H1 (cell line): ENCODE measurements around the gene FHIT. TPM values are rescaled to one million over a fixed set of nuclear protein-coding genes. Genes with fewer than 3 reads are reported as not detected.
A peak's percentile ranks its signal among the peaks of the same experiment; 100 is the strongest.

Experiments used
- CTCF ChIA-PET: fragments of 300-600 bp; sonication (Branson Sonifier 250); formaldehyde crosslinking; loops from one replicate; lab custom pipeline; 2021; ENCODE audit not compliant: partially characterized antibody; lab: Charles Lee
- POLR2A ChIA-PET: fragments of 300-600 bp; sonication (Branson Sonifier 250); formaldehyde crosslinking; loops from one replicate; lab custom pipeline; 2021; ENCODE audit warnings: inconsistent platforms; ENCODE audit not compliant: partially characterized antibody; lab: Charles Lee
- DNase-seq, 2 experiments: peaks; one replicate each; pipeline versions ENCODE4 v3.0.0 to v3.0.0-alpha.2; 2010 to 2022; ENCODE audit warnings: low spot score in 2 of 2, low read depth in 1 of 2, mixed read lengths in 1 of 2
- FAIRE-seq: peaks from 2 replicates; lab custom pipeline; 2011; peaks lifted over from hg19 to GRCh38; lab: Jason Lieb, UNC
- H2AFZ ChIP-seq: 2 replicates; pipeline ENCODE4 v1.8.1; 2012; ENCODE audit warnings: low read length, inconsistent platforms
- H2AK5ac ChIP-seq: 2 replicates; pipeline ENCODE4 v1.6.1; 2013; ENCODE audit warnings: low read depth, low read length
- H2BK120ac ChIP-seq: replicated peaks from 2 replicates; pipeline ENCODE3; 2013; ENCODE audit warnings: low read depth, low read length, inconsistent platforms
- H2BK12ac ChIP-seq: 2 replicates; pipeline ENCODE4 v1.6.1; 2013; ENCODE audit warnings: low read depth, low read length
- H2BK15ac ChIP-seq: 2 replicates; pipeline ENCODE4 v1.6.1; 2013; ENCODE audit warnings: low read length
- H2BK20ac ChIP-seq: 2 replicates; pipeline ENCODE4 v1.6.1; 2013; ENCODE audit warnings: low read length
- H2BK5ac ChIP-seq: 2 replicates; pipeline ENCODE4 v1.6.1; 2013; ENCODE audit warnings: low read depth, low read length
- H3K14ac ChIP-seq: 2 replicates; pipeline ENCODE4 v1.6.1; 2013; ENCODE audit warnings: inconsistent platforms; ENCODE audit not compliant: insufficient read length
- H3K18ac ChIP-seq: 2 replicates; pipeline ENCODE4 v1.6.1; 2013; ENCODE audit warnings: low read length; ENCODE audit errors: extremely low read depth
- H3K23ac ChIP-seq: 2 replicates; pipeline ENCODE4 v1.6.1; 2013; ENCODE audit warnings: inconsistent platforms; ENCODE audit not compliant: insufficient read length
- H3K23me2 ChIP-seq: 2 replicates; pipeline ENCODE4 v1.6.1; 2013; ENCODE audit warnings: low read depth, low read length
- H3K27ac ChIP-seq: 2 replicates; pipeline ENCODE4 v1.6.1; 2011; ENCODE audit warnings: low read depth, low read length, inconsistent platforms
- H3K27me3 ChIP-seq, 4 experiments: replicated peaks in 1 of 4; 1 replicate in 1 of 4; 2 replicates in 3 of 4; pipeline versions ENCODE4 v1.6.1 to v1.8.1; 2011 to 2013; ENCODE audit warnings: low read length in 3 of 4, mild to moderate bottlenecking in 3 of 4, inconsistent platforms in 2 of 4, mixed read lengths in 2 of 4, moderate library complexity in 1 of 4; ENCODE audit not compliant: control insufficient read depth in 3 of 4, insufficient read depth in 3 of 4; ENCODE audit errors: extremely low read depth in 1 of 4
- H3K36me3 ChIP-seq, 4 experiments: 2 replicates each; pipeline versions ENCODE4 v1.6.1 to v1.8.1; 2011 to 2013; ENCODE audit warnings: mild to moderate bottlenecking in 4 of 4, low read length in 3 of 4, moderate library complexity in 2 of 4, control low read depth in 1 of 4, inconsistent platforms in 1 of 4; ENCODE audit not compliant: insufficient read depth in 4 of 4, control insufficient read depth in 2 of 4
- H3K4ac ChIP-seq: replicated peaks from 2 replicates; pipeline ENCODE3; 2013; ENCODE audit warnings: low read length, low read depth, mixed read lengths, inconsistent platforms; ENCODE audit not compliant: insufficient read length
- H3K4me1 ChIP-seq, 4 experiments: replicated peaks in 1 of 4; 1 replicate in 1 of 4; 2 replicates in 3 of 4; pipeline versions ENCODE4 v1.6.1 to v1.8.1; 2011 to 2013; ENCODE audit warnings: low read length in 3 of 4, inconsistent platforms in 2 of 4, mixed read lengths in 1 of 4; ENCODE audit not compliant: insufficient read depth in 4 of 4, control insufficient read depth in 3 of 4
- H3K4me2 ChIP-seq, 2 experiments: 2 replicates each; pipeline versions ENCODE4 v1.6.1 to v1.8.1; 2011 to 2013; ENCODE audit warnings: low read depth in 2 of 2, low read length in 2 of 2, control low read depth in 1 of 2, inconsistent platforms in 1 of 2, mild to moderate bottlenecking in 1 of 2; ENCODE audit not compliant: insufficient read depth in 1 of 2
- H3K4me3 ChIP-seq, 4 experiments: fragments of 200-600, 300-600 bp in 1 of 4; sonication (generic), shearing (Covaris generic), sonication (Bioruptor Twin) in 1 of 4; 2 replicates each; pipeline versions ENCODE4 v1.5.1 to v1.8.1; 2011 to 2016; ENCODE audit warnings: low read length in 4 of 4, low read depth in 3 of 4, control low read depth in 2 of 4, inconsistent platforms in 2 of 4, mild to moderate bottlenecking in 2 of 4, mixed read lengths in 1 of 4, moderate library complexity in 1 of 4; ENCODE audit not compliant: insufficient read depth in 2 of 4; ENCODE audit errors: extremely low read depth in 1 of 4
- H3K56ac ChIP-seq: replicated peaks from 2 replicates; pipeline ENCODE3; 2013; ENCODE audit warnings: low read depth, mild to moderate bottlenecking, mixed read lengths, low read length, inconsistent platforms; ENCODE audit not compliant: insufficient read length
- H3K79me1 ChIP-seq: 2 replicates; pipeline ENCODE4 v1.6.1; 2013; ENCODE audit warnings: low read depth, low read length, control low read depth
- H3K79me2 ChIP-seq, 2 experiments: 2 replicates each; pipeline versions ENCODE4 v1.6.1 to v1.8.1; 2012 to 2013; ENCODE audit warnings: low read length in 2 of 2, mild to moderate bottlenecking in 2 of 2, inconsistent platforms in 1 of 2; ENCODE audit not compliant: insufficient read depth in 2 of 2, control insufficient read depth in 1 of 2
- H3K9ac ChIP-seq, 4 experiments: replicated peaks in 1 of 4; 1 replicate in 1 of 4; 2 replicates in 3 of 4; pipeline versions ENCODE4 v1.6.1 to v1.8.1; 2011 to 2013; ENCODE audit warnings: low read depth in 3 of 4, low read length in 3 of 4, control low read depth in 2 of 4, mild to moderate bottlenecking in 2 of 4, moderate library complexity in 2 of 4, inconsistent platforms in 1 of 4; ENCODE audit errors: extremely low read depth in 1 of 4
- H3K9me3 ChIP-seq, 2 experiments: 2 replicates each; pipeline versions ENCODE4 v1.6.1 to v1.8.1; 2012 to 2013; ENCODE audit warnings: mild to moderate bottlenecking in 2 of 2, moderate library complexity in 2 of 2, control low read depth in 1 of 2, inconsistent platforms in 1 of 2, low read depth in 1 of 2, low read length in 1 of 2, mixed read lengths in 1 of 2; ENCODE audit not compliant: insufficient read depth in 2 of 2
- H4K20me1 ChIP-seq, 2 experiments: replicated peaks in 1 of 2; 2 replicates each; pipeline versions ENCODE3 to v1.8.1; 2011 to 2013; ENCODE audit warnings: inconsistent platforms in 2 of 2, low read length in 2 of 2, mild to moderate bottlenecking in 1 of 2; ENCODE audit not compliant: insufficient read depth in 2 of 2, control insufficient read depth in 1 of 2
- H4K5ac ChIP-seq: 2 replicates; pipeline ENCODE4 v1.6.1; 2013; ENCODE audit warnings: low read length, low read depth, mixed read lengths, inconsistent platforms; ENCODE audit not compliant: insufficient read length
- H4K8ac ChIP-seq: 2 replicates; pipeline ENCODE4 v1.8.0; 2013; ENCODE audit warnings: mild to moderate bottlenecking, moderate library complexity, low read length, inconsistent platforms; ENCODE audit not compliant: insufficient read depth; ENCODE audit errors: extremely low read depth
- H4K91ac ChIP-seq: replicated peaks from 2 replicates; pipeline ENCODE3; 2013; ENCODE audit warnings: low read length, mixed read lengths, inconsistent platforms; ENCODE audit not compliant: insufficient read length
- BRCA1 ChIP-seq: IDR thresholded peaks from 2 replicates; pipeline ENCODE4 v1.6.1; 2012; ENCODE audit warnings: low read depth, low read length, improper control_type of control experiment
- EZH2 ChIP-seq: fragments of 200-600 bp; sonication (generic); IDR thresholded peaks from 2 replicates; pipeline ENCODE4 v1.7.1; 2012; ENCODE audit warnings: low read depth, mild to moderate bottlenecking, moderate library complexity, low read length, inconsistent platforms; ENCODE audit not compliant: severe bottlenecking
- HDAC6 ChIP-seq: IDR thresholded peaks from one replicate; pipeline ENCODE4 v1.7.1; 2012; ENCODE audit warnings: low read depth, mild to moderate bottlenecking, inconsistent platforms, low read length, moderate library complexity
- RXRA ChIP-seq: IDR thresholded peaks from 2 replicates; pipeline ENCODE4 v1.6.1; 2011; ENCODE audit warnings: low read depth, mild to moderate bottlenecking, low read length, moderate library complexity; ENCODE audit not compliant: insufficient read depth
- SIX5 ChIP-seq: IDR thresholded peaks from 2 replicates; pipeline ENCODE4 v1.6.1; 2011; ENCODE audit warnings: mild to moderate bottlenecking, low read depth, low read length
- USF2 ChIP-seq: IDR thresholded peaks from 2 replicates; pipeline ENCODE4 v1.6.1; 2011; ENCODE audit warnings: low read length, improper control_type of control experiment
- WGBS, 2 experiments: shearing (Covaris generic) in 1 of 2; methylation state at CpG; one replicate each; pipeline versions ENCODE4 v1.1.6 to v1.1.7; 2013 to 2015; ENCODE audit warnings: low lambda C conversion rate in 2 of 2, mixed read lengths in 2 of 2, inconsistent platforms in 1 of 2, low coverage in 1 of 2, missing lambda C conversion rate in 1 of 2; ENCODE audit not compliant: insufficient replicate concordance in 2 of 2, insufficient coverage in 1 of 2, insufficient read length in 1 of 2; ENCODE audit errors: extremely low coverage in 1 of 2, missing lambda C conversion rate in 1 of 2; 5-methylcytosine and 5-hydroxymethylcytosine counted together
- polyA plus RNA-seq, 7 experiments: library from polyadenylated mRNA; depleted of rRNA in 3 of 7; stranded (reverse) in 5 of 7; unstranded in 2 of 7; fragments of >200 nt in 5 of 7; fragments of 200-250 nt in 2 of 7; gene quantifications; 1 replicate in 5 of 7; 2 replicates in 1 of 7; 4 replicates in 1 of 7; pipeline versions ENCODE4 v1.2.1 to v1.2.3, GENCODE V29; 2011 to 2013; ENCODE audit warnings: missing spikeins in 2 of 7, mixed read lengths in 2 of 7
- total RNA-seq: library from RNA; stranded (reverse); fragmentation: NEBNext Ultra II Directional; extraction: Animal tissue kit (Norgen Biotek cat#: 25700); gene quantifications from 2 replicates; pipeline ENCODE4 v1.2.1, GENCODE V29; 2021

Gene FHIT
- total and polyA plus RNA-seq, 2 of the 8 experiments (the other 6 are each of a cell fraction or from before 2014, with no cell fraction given): 1.2 to 3.2 TPM

GRCh38 chr3:61008998-61009380 lies 242.3 kb downstream of the FHIT start:
- Histone ChIP-seq H3K27ac (no peak overlapping the region), H2BK15ac (no peak overlapping the region), H3K79me1 (no peaks in the 10 kb centered on the region), H3K14ac (no peak overlapping the region), H2BK20ac (no peak overlapping the region), H2AK5ac (no peak overlapping the region), H3K56ac (no peak overlapping the region), H2BK12ac (no peak overlapping the region), H3K23me2 (no peaks in the 10 kb centered on the region), H4K91ac (no peak overlapping the region), H3K18ac (no peak overlapping the region), H3K9me3 (no peaks in the 10 kb centered on the region), H3K23ac (no peak overlapping the region), H3K36me3 (no peaks in the 10 kb centered on the region), H3K79me2 (no peaks in the 10 kb centered on the region), H4K20me1 (no peaks in the 10 kb centered on the region), H2BK120ac (no peak overlapping the region), H4K5ac (no peak overlapping the region), H2AFZ (no peak overlapping the region), H3K4ac (no peak overlapping the region), H3K27me3 (no peaks in the 10 kb centered on the region), H3K4me3 (no peak overlapping the region), H4K8ac (no peak overlapping the region), H3K9ac (no peak overlapping the region), H3K4me1 (peaks cover 0 to 4% (median 2%) of the 10 kb centered on the region in 4 experiments; a peak in 1 of 7 replicates), H2BK5ac (no peak overlapping the region), H3K4me2 (no peak overlapping the region)
- TF ChIP-seq HDAC6: no peak
- no peak for TF ChIP-seq EZH2
- no peak for TF ChIP-seq RXRA
- TF ChIP-seq BRCA1: no peak
- TF ChIP-seq USF2: peak; percentile 58; the same call in 1 of the 2 replicates
- TF ChIP-seq SIX5: no peak
- no peak for FAIRE-seq
- ChIA-PET CTCF (interaction anchor here (1.2 to 1.7 kb wide), 2 partner anchors 16 to 77 kb away, joined by 3 to 4 read pairs; no protein-coding TSS in a partner anchor), POLR2A (no interaction called here)
- 47% methylated on average over 5 of the region's 5 CpGs; no CpG with 5 or more reads in 1 of the 2 experiments for WGBS, 2 experiments
- no peak for DNase-seq
